Measurements from ENCODE around the gene B4GALNT3.

The B4GALNT3 gene

DNA sequence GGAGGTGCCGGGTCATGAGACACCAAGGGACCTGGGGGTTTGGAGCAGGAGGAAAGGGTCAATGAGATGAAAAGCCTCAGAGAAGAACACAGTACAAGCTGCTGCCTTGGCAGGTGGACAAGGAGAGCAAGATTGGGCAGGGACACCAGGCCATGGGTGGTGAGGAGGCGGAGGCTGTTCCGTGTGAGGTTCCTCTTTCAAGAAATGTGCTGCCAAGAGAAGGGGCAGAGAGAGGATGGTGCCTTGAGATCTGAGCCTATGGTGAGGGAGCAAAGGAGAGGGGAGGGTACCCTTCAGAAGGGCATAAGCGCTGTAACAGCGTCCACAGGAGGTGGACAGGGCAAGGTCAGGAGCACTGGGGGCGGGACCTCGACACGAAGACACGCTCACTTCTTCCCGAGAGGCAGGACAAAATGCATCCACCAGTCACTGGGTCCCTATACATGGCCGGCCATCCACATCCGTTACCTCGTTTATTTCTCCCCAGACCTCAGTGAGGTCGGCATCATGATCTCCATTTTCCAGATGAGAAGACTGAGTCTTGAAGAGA is 100.2 kb downstream of the B4GALNT3 start:
- DNase-seq (ENCODE audit: low read depth): no peak

- no peak for DNase-seq (ENCODE audit: low read depth)
Measured at GRCh38 chr12:560691-561390, 101.1 kb downstream of the B4GALNT3 start.

DNA sequence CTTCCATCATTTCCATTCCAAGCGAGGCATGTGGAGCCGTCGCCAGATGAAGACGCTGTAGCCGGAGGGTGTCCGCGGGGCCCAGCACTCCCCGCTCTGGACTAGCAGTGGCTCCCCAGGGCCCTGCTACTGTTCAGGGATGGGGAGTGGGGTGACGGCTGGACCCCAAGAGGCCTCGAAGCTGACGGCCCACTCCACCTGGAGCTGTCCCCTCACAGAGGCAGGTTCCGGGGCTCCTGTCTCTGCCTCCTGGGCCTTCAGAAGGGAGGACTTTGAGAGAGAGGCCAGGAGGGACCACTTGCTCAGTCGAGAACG is 101.6 kb downstream of the B4GALNT3 start:
- no peak for DNase-seq (ENCODE audit: low read depth)

- no peak for DNase-seq (ENCODE audit: low read depth)
Measured at GRCh38 chr12:561908-562593, 102.3 kb downstream of the B4GALNT3 start.

- no peak for DNase-seq (ENCODE audit: low read depth)
Measured at GRCh38 chr12:562634-563033, 102.9 kb downstream of the B4GALNT3 start.

DNA sequence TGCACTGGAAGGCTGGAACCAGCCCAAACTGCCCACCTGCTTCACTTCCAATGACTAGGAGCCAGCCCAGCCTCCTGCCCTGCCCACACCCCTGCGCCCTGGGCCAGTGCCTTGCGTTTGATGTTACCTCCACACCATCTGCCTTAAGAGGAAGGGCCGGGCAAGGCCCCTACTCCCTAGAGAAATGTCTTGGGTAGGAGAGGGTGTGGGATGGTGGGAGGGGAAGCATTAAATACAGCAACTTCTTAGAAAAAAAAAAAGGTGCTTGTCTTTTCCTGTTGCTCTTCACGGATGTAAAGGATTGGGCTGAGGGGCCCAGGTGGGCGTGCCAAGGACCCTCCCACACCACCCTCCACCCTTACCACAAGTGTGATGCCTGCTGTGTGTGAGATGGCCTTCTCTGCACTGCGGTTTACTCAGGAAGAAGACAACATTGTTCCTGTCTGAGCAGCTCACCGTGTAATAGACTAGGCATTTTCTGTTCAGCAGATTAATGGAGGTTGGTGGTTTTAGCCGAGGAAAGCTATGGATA is 103.6 kb downstream of the B4GALNT3 start:
- DNase-seq (ENCODE audit: low read depth): no peak

- no peak for DNase-seq (ENCODE audit: low read depth)
Measured at GRCh38 chr12:563787-564298, 104.1 kb downstream of the B4GALNT3 start.

- no peak for DNase-seq (ENCODE audit: low read depth)
Measured at GRCh38 chr12:565161-565560, 105.4 kb downstream of the B4GALNT3 start.

GRCh38 chr12:565589-566105 is 105.9 kb downstream of the B4GALNT3 start:
- no peak for DNase-seq (ENCODE audit: low read depth)

DNA sequence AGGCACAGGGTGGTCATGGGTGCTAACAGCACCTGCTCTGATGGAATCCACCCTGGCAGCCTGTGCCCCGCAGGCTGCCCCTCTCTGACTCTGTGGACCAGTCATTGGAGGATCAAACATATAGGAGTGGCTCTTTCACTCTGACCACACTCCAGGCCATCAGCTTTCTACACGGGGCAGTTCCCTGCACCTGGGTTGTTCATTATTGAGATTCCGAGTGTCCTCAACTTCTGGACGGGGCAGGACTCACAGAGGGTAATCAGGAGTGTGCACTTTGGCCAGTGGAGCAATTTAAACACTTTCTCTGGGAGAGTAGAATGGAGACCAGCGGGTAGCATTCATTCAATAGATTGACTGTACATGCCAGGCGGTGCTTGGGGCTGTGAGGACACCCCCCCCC is 108.7 kb downstream of the B4GALNT3 start:
- DNase-seq (ENCODE audit: low read depth): no peak

- DNase-seq (ENCODE audit: low read depth): no peak
Measured at GRCh38 chr12:569091-569676, 109.4 kb downstream of the B4GALNT3 start.

DNA sequence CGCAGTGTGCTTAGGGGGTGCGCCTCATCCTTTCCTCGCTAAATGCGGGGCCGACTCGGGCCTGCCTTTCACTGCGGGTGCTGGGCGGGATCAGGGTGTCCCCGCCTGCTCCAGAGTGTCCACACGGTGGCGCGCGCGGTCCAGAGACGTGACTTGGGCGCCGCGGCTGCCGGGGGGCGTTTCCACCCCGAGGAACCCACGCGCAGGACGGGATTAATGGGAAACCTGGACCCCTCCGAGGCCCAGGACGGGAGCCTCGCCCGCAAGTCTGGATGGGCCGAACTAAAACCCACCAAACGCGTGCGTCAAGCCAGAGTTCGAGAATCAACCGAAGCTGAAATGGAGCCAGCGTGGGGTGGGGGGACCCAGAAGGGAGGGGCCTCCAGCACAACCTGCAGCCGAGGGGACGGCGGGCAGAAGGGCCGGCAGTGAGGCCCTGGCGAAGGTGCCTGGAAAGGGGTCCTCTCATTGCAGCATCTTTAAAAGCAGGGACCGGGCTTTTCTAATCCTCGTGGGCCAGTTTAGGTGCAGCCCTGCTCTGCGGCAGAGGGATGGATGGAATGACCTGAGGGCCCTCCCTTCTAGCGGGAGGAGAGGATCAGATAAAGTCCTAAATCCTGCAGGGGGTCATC is 110.2 kb downstream of the B4GALNT3 start:
- peak; percentile 80 for DNase-seq (ENCODE audit: low read depth)

DNA sequence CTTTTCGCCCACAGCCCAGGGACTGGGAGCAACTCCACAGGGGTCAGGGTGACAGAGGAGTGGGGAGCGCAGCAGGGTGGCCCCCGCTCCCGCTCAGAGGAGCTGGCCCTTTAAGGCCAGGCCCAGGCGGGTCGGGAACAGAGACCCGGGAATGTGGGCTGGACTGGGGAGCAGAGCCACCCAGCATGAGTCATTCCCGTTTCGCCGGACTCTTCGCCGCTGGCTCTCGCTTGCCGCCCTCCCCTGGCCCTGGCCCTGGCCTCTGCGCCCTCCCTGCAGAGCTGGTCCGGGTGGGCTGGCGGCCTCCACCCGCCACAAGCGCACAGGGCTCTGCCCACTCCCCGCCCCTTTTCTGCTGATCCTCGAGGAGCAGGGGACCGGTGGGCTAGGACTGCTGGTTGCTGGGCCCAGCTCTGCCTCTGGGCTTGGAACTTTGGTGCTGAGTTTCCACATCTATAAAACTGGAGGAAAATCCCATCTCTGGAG is 110.7 kb downstream of the B4GALNT3 start:
- DNase-seq (ENCODE audit: low read depth): peak; percentile 87

- DNase-seq (ENCODE audit: low read depth): peak; percentile 95
Measured at GRCh38 chr12:570921-571794, 111.4 kb downstream of the B4GALNT3 start.

DNA sequence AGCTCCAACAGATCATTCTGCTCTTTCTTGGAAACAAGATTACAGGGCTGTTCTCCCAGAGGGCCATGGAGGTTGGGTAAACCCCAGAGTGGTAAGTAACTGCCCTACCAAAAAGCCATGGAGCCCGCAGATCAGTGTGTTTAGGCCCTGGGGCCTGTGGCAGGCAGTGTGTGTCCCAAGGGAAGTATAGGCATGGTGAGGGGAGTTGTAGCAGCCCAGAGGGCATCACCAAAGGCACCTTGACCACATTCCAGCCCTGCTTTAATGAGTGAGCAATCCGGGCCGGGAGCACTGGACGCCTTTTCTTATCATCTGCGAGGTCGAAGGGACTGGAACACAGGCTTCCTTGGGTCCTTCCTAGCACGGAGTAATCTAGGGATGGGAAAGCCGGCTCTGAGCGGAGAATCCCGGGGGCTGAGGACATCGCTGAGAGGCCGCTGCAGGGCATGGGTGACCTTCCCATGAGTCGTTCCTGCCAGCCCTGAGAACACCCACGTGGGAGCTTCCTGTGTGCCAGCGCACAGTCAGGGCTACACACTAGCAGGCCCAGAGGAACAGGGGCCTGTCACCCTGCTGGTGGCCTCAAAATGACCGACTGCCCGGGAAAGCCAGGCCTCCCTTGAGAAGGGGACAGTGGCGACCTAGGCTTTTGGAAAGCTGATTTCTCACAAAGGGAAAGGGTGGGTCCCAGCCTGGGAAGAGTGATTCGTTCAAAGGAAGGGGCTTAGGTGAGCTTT is 112.2 kb downstream of the B4GALNT3 start:
- peak; percentile 7 for DNase-seq (ENCODE audit: low read depth)

DNA sequence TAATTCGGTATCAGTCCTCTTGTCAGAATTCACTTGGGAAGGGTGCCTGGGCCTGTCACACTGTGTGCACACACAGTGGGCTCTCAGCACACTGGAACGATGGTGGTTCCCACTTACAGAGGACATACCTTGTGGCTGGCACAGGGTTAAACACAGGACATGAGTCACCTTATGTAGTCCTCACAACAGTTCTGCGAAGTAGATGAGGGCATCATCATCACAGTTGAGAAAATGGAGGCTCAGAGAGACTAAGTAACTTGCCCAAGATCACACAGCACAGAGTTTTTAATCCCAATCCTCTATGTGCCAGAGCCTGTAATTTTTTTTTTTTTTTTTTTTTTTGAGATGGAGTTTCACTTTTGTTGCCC is 112.8 kb downstream of the B4GALNT3 start:
- no peak for DNase-seq (ENCODE audit: low read depth)

GRCh38 chr12:573232-573631 is 113.5 kb downstream of the B4GALNT3 start:
- no peak for DNase-seq (ENCODE audit: low read depth)

DNA sequence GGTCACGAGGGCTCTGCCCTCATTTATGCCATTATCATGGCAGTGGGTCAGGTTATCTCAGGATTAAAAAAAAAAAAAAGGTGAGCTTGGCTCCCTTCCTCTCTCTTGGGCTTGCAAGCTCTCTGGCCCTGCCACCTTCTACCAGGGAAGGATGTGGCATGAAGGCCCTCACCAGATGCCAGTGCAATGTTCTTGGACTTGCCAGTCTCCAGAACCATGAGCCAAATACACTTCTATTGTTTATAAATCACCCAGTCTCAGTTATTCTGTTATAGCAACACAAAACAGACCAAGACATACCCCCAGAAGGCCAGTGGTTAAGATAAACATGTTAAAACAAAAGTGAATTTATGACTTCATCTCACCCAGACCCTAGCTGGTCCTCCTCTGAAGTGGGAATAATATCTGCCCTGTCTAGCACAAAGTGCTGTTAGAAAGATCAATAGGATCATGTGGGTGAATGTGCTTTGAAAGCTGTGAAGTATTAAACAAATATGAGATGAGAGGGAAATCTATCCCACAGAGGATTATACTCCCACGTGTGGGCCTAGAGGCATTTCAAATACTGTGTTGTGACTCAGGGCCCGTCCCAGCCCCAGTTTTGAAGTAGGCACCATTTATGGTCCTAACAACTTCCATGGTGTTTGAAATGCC is 114.9 kb downstream of the B4GALNT3 start:
- DNase-seq (ENCODE audit: low read depth): no peak

GRCh38 chr12:575129-575502 is 115.4 kb downstream of the B4GALNT3 start:
- DNase-seq (ENCODE audit: low read depth): no peak
